Right lobe of liver (tissue), 6 donors: ENCODE measurements around the gene ELOVL5. TPM values are rescaled to one million over a fixed set of nuclear protein-coding genes. Genes with fewer than 3 reads are reported as not detected.
"Not testable (repeated sequence)": the region's sequence is repeated elsewhere in the genome, so short reads cannot be mapped to it uniquely, and the experiment has no call there.

ENCODE experiments used
- ATAC-seq, 4 donors: fragments of 200-7000 bp; cut with Tn5 transposase; one replicate each; pipeline ENCODE4 v1.9.1; 2020; ENCODE audit warnings: mild to moderate bottlenecking in 4 of 4, moderate library complexity in 4 of 4
- DNase-seq, 3 donors: peaks; one replicate each; pipeline ENCODE4 v3.0.0-alpha.2; 2020
- H3K27ac ChIP-seq, 3 donors: fragments of 200-600 bp; one replicate each; pipeline ENCODE4 v1.8.0; 2022
- H3K27me3 ChIP-seq, 2 donors: fragments of 200-600 bp; one replicate each; pipeline ENCODE4 v1.8.0; 2022
- H3K36me3 ChIP-seq, 4 donors: fragments of 200-600 bp; sonication (generic) in 1 of 4; one replicate each; pipeline versions ENCODE4 v1.5.1 to v1.8.0; 2017 to 2022; ENCODE audit warnings: control low read depth in 1 of 4
- H3K4me1 ChIP-seq, 4 donors: fragments of 200-600 bp; sonication (generic) in 1 of 4; one replicate each; pipeline versions ENCODE4 v1.5.1 to v1.8.0; 2017 to 2022; ENCODE audit warnings: control low read depth in 1 of 4
- H3K4me3 ChIP-seq, 3 donors: fragments of 200-600 bp; one replicate each; pipeline ENCODE4 v1.8.0; 2022
- H3K9me3 ChIP-seq, 4 donors: fragments of 200-600 bp; sonication (generic) in 1 of 4; one replicate each; pipeline versions ENCODE4 v1.5.1 to v1.8.0; 2017 to 2022; ENCODE audit warnings: control low read depth in 1 of 4
- POLR2A ChIP-seq: fragments of 450-650 bp; IDR thresholded peaks from one replicate; pipeline ENCODE4 v1.6.1; 2017; ENCODE audit warnings: antibody characterized with exemption, mild to moderate bottlenecking
- WGBS: methylation state at CpG from one replicate; pipeline ENCODE4 v1.1.6; 2018; ENCODE audit warnings: low coverage, low lambda C conversion rate; ENCODE audit not compliant: insufficient coverage; ENCODE audit errors: missing lambda C conversion rate; 5-methylcytosine and 5-hydroxymethylcytosine counted together
- intact Hi-C, 2 donors: fragments of 100-400 bp; cut with DNase I; formaldehyde crosslinking; loops; one replicate each; pipeline versions ENCODE4 v1.11.2 to v1.14.1; 2022
- total RNA-seq, 6 experiments: library from RNA; depleted of rRNA in 2 of 6; stranded (reverse); fragments of >200 nt in 2 of 6; fragmentation: NEBNext Ultra II Directional in 3 of 6; extraction: Animal tissue kit (Norgen Biotek cat#: 25700) in 3 of 6; gene quantifications; one replicate each; pipeline versions ENCODE4 v1.1.0 to v1.2.4, GENCODE V29; 2016 to 2023
- TF ChIP-seq, protein P1 (sequence below), 4 donors: fragments of 200-600 bp in 3 of 4; fragments of 450-650 bp in 1 of 4; IDR thresholded peaks; one replicate each; pipeline versions ENCODE4 v1.5.1 to v1.8.0; 2016 to 2022; ENCODE audit warnings: antibody characterized with exemption in 4 of 4, mild to moderate bottlenecking in 2 of 4
- donor health status: DM: no; HTN: yes; CAD: no.
- donor health status: DM: no; HTN: no; CAD: no.
- donor health status: DM: no; HTN: no; CAD: no.
- donor health status: DM: no; HTN: yes; CAD: no.
- donor health status: DM: no; HTN: yes; CAD: no.

ELOVL5 gene
- total RNA-seq, 6 experiments from 2014 or later = 48.5 to 117 (median 55.7) TPM

- ATAC-seq (no peak), DNase-seq (no peak)
- TF ChIP-seq, protein P1, sequence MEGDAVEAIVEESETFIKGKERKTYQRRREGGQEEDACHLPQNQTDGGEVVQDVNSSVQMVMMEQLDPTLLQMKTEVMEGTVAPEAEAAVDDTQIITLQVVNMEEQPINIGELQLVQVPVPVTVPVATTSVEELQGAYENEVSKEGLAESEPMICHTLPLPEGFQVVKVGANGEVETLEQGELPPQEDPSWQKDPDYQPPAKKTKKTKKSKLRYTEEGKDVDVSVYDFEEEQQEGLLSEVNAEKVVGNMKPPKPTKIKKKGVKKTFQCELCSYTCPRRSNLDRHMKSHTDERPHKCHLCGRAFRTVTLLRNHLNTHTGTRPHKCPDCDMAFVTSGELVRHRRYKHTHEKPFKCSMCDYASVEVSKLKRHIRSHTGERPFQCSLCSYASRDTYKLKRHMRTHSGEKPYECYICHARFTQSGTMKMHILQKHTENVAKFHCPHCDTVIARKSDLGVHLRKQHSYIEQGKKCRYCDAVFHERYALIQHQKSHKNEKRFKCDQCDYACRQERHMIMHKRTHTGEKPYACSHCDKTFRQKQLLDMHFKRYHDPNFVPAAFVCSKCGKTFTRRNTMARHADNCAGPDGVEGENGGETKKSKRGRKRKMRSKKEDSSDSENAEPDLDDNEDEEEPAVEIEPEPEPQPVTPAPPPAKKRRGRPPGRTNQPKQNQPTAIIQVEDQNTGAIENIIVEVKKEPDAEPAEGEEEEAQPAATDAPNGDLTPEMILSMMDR (IDR thresholded peaks at IDR 0.05) = no peak
- no peak for TF ChIP-seq POLR2A
- Histone ChIP-seq H3K36me3 (no peaks in the 10 kb centered on the region), H3K4me1 (peaks cover 0 to 40% (median 11%) of the 10 kb centered on the region in 4 donors), H3K9me3 (no peaks in the 10 kb centered on the region), H3K27me3 (no peaks in the 10 kb centered on the region), H3K4me3 (no peak overlapping the region), H3K27ac (no peak overlapping the region)
- intact Hi-C loops = no loop called here
- WGBS = 85% methylated on average over 5 of the region's 5 CpGs
Observed at GRCh38 chr6:53318429-53318828, 30.3 kb downstream of the ELOVL5 start.

DNA sequence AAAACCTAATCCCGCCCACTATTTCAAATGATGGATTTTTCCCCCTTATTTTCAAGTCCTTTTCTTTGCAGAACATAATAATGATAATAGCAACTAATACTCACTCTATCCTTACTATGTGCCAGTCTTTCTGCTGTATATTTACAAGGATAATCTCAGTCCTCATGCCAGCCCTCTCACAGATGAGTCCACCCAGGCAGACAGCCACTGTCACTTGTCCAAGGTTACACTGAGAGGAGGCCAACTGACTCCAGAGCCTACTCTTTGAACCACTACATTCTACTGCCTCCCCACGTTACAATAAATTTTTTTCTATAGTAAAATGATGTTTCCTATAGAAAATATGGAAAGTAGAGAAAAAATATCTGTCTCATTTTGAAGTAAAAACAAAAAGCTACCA is 30.9 kb downstream of the ELOVL5 start:
- H3K36me3 ChIP-seq = no peaks in the 10 kb centered on the region
- no peak overlapping the region for H3K27ac ChIP-seq
- no peak overlapping the region for H3K4me3 ChIP-seq
- TF ChIP-seq, protein P1 (IDR thresholded peaks at IDR 0.05) = no peak
- TF ChIP-seq POLR2A = no peak
- peaks cover 0 to 35% (median 9%) of the 10 kb centered on the region in 4 donors for H3K4me1 ChIP-seq
- intact Hi-C loops = no loop called here
- no peaks in the 10 kb centered on the region for H3K9me3 ChIP-seq
- H3K27me3 ChIP-seq = no peaks in the 10 kb centered on the region
- WGBS = 78% methylated on average over 2 of the region's 2 CpGs
- DNase-seq = no peak
- ATAC-seq = peak in 2 of 4 donors; percentile 15 to 52

GRCh38 chr6:53317299-53317698 is 31.5 kb downstream of the ELOVL5 start:
- peaks cover 0 to 30% (median 6%) of the 10 kb centered on the region in 4 donors for H3K4me1 ChIP-seq
- H3K4me3 ChIP-seq, ATAC-seq, H3K27ac ChIP-seq, H3K27me3 ChIP-seq, H3K36me3 ChIP-seq, DNase-seq, intact Hi-C loops, H3K9me3 ChIP-seq: not testable (repeated sequence)
- 74% methylated on average over 8 of the region's 8 CpGs for WGBS

DNA sequence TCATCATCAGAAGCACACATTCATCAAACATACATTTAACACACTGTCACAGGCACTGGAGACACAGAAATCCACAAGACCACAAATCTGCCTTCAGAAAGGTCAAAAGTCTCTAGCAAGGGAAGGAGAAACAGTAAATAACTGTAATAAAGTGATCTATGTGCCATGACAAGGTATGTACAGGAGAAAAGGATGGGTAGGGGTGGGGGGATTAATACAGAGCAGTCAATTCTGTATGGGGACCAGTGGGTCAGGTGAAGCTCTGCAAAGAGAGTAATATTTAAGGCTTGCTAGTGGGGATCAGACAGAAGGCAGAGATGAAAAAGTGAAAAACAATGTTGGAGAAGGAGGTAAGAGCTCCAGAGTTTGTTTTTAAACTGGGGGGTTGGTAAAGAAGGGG is 32.6 kb downstream of the ELOVL5 start:
- Histone ChIP-seq H3K36me3 (no peaks in the 10 kb centered on the region), H3K4me3 (no peak overlapping the region), H3K27ac (no peak overlapping the region), H3K27me3 (no peaks in the 10 kb centered on the region), H3K9me3 (no peaks in the 10 kb centered on the region), H3K4me1 (peaks cover 0 to 23% (median under 1%) of the 10 kb centered on the region in 4 donors)
- intact Hi-C loops = no loop called here
- DNase-seq (no peak), ATAC-seq (no peak)
- no peak for TF ChIP-seq POLR2A
- TF ChIP-seq, protein P1 (IDR thresholded peaks at IDR 0.05) = no peak

DNA sequence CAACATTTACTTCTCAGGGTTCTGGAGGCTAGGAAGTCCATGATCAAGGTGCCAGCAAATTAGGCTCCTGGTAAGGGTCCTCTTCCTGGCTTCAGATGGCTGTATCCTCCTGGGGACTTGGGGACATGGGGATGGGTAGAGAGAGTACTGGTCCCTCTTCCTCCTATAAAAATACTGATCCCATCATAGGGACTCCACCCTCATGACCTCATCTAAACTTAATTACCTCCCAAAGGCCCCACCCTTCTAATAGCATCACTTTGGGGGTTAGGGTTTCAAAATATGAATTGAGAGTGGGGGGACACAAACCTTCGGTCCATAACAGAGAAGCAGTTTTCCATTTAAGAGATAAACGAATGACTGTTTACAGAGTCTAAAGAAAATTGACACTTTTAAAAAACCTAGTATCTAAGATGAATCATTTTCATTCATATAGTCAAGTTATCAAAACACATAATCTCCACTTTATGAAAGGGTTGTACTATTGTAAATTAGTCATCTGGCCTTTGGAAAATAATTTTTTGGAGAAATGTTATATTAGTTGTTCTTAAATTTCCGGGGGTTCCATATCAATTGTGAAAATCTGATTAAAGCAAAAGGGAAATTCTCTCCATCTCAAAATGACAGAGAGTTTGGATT is 33.5 kb downstream of the ELOVL5 start:
- 46% methylated on average over 3 of the region's 3 CpGs for WGBS
- intact Hi-C loops = no loop called here
- Histone ChIP-seq H3K27me3 (no peaks in the 10 kb centered on the region), H3K4me1 (peaks cover 0 to 27% (median 0%) of the 10 kb centered on the region in 4 donors), H3K9me3 (no peaks in the 10 kb centered on the region), H3K36me3 (no peaks in the 10 kb centered on the region), H3K4me3 (no peak overlapping the region), H3K27ac (no peak overlapping the region)
- DNase-seq (no peak), ATAC-seq (no peak)
- TF ChIP-seq POLR2A = no peak
- TF ChIP-seq, protein P1 (IDR thresholded peaks at IDR 0.05) = no peak
